ENCODE data around the gene ACP2. TPM values are rescaled to one million over a fixed set of nuclear protein-coding genes. Genes with fewer than 3 reads are reported as not detected.

The ACP2 gene
- total RNA-seq, 1 donor from 2014 or later: 33.8 TPM

- peaks cover 29% of the 10 kb centered on the region for H3K4me1 Mint-ChIP-seq (ENCODE audit: low read depth)
- intact Hi-C loops (cut with micrococcal nuclease): no loop called here
These were observed 12.7 kb upstream of the ACP2 start for GRCh38 chr11:47261291-47261800.

GRCh38 chr11:47260366-47260765 lies 11.8 kb upstream of the ACP2 start:
- no peaks in the 10 kb centered on the region for H3K27me3 Mint-ChIP-seq (ENCODE audit: insufficient read depth)
- intact Hi-C loops (cut with micrococcal nuclease): no loop called here
- H3K4me1 Mint-ChIP-seq (ENCODE audit: low read depth): peaks cover 28% of the 10 kb centered on the region
- no peak overlapping the region for H3K4me3 Mint-ChIP-seq
- DNase-seq (ENCODE audit: low spot score): no peak
- no peaks in the 10 kb centered on the region for H3K9me3 Mint-ChIP-seq
- H3K36me3 Mint-ChIP-seq (ENCODE audit: low read depth): peaks cover 1% of the 10 kb centered on the region
- H3K27ac Mint-ChIP-seq: no peak overlapping the region

More at GRCh38 chr11:47261291-47261800, 12.7 kb upstream of the ACP2 start:
- no peaks in the 10 kb centered on the region for H3K9me3 Mint-ChIP-seq
- no peak for DNase-seq (ENCODE audit: low spot score)
- H3K27me3 Mint-ChIP-seq (ENCODE audit: insufficient read depth): no peaks in the 10 kb centered on the region
- peaks cover 1% of the 10 kb centered on the region for H3K36me3 Mint-ChIP-seq (ENCODE audit: low read depth)
- no peak overlapping the region for H3K27ac Mint-ChIP-seq
- no peak overlapping the region for H3K4me3 Mint-ChIP-seq

GRCh38 chr11:47259232-47259977 lies 10.8 kb upstream of the ACP2 start:
- Mint-ChIP-seq H3K4me3 (no peak overlapping the region), H3K4me1 (ENCODE audit: low read depth) (peaks cover 20% of the 10 kb centered on the region), H3K27me3 (ENCODE audit: insufficient read depth) (no peaks in the 10 kb centered on the region), H3K36me3 (ENCODE audit: low read depth) (no peaks in the 10 kb centered on the region), H3K9me3 (no peaks in the 10 kb centered on the region), H3K27ac (no peak overlapping the region)
- intact Hi-C loops (cut with micrococcal nuclease): loop anchor here (1.0 to 2.0 kb wide), 3 partner anchors 73 to 371 kb away; partner anchors contain the start of gene PACSIN3
- no peak for DNase-seq (ENCODE audit: low spot score)

- Mint-ChIP-seq H3K4me3 (no peak overlapping the region), H3K4me1 (ENCODE audit: low read depth) (peaks cover 18% of the 10 kb centered on the region), H3K27me3 (ENCODE audit: insufficient read depth) (no peaks in the 10 kb centered on the region), H3K27ac (peak overlapping the region; percentile 35), H3K36me3 (ENCODE audit: low read depth) (no peaks in the 10 kb centered on the region), H3K9me3 (no peaks in the 10 kb centered on the region)
- intact Hi-C loops (cut with micrococcal nuclease): loop anchor here (2.0 kb wide), 2 partner anchors 72 to 370 kb away; partner anchors contain the start of gene PACSIN3
- no peak for DNase-seq (ENCODE audit: low spot score)
These were observed 9.8 kb upstream of the ACP2 start for GRCh38 chr11:47258317-47258902.

GRCh38 chr11:47257517-47258316 lies 9.1 kb upstream of the ACP2 start, which contains the start of gene NR1H3:
Gene NR1H3, plus strand, starts transcription at chr11:47257996. Its CDS starts 1,221 bp downstream, at chr11:47259217.
- intact Hi-C loops (cut with micrococcal nuclease): loop anchor here (2.0 kb wide), 2 partner anchors 71 to 369 kb away; partner anchors contain the start of gene PACSIN3

GRCh38 chr11:47257177-47257516 lies 8.5 kb upstream of the ACP2 start:
- Mint-ChIP-seq H3K36me3 (ENCODE audit: low read depth) (peaks cover 2% of the 10 kb centered on the region), H3K27me3 (ENCODE audit: insufficient read depth) (no peaks in the 10 kb centered on the region), H3K27ac (no peak overlapping the region), H3K4me3 (no peak overlapping the region), H3K4me1 (ENCODE audit: low read depth) (peaks cover 18% of the 10 kb centered on the region), H3K9me3 (no peaks in the 10 kb centered on the region)
- no peak for DNase-seq (ENCODE audit: low spot score)
- intact Hi-C loops (cut with micrococcal nuclease): no loop called here

More at GRCh38 chr11:47257517-47258316, 9.1 kb upstream of the ACP2 start, which contains the start of gene NR1H3:
- peaks cover 2% of the 10 kb centered on the region for H3K36me3 Mint-ChIP-seq (ENCODE audit: low read depth)
- H3K27ac Mint-ChIP-seq: peak within 1 kb of the TSS; percentile 35
- H3K4me1 Mint-ChIP-seq (ENCODE audit: low read depth): peaks cover 18% of the 10 kb centered on the region
- DNase-seq (ENCODE audit: low spot score): no peak
- no peaks in the 10 kb centered on the region for H3K27me3 Mint-ChIP-seq (ENCODE audit: insufficient read depth)
- no peak within 1 kb of the TSS for H3K4me3 Mint-ChIP-seq
- no peaks in the 10 kb centered on the region for H3K9me3 Mint-ChIP-seq

GRCh38 chr11:47256374-47256773 lies 7.8 kb upstream of the ACP2 start:
- DNase-seq (ENCODE audit: low spot score): no peak
- H3K27me3 Mint-ChIP-seq (ENCODE audit: insufficient read depth): no peaks in the 10 kb centered on the region
- no peak overlapping the region for H3K27ac Mint-ChIP-seq
- peaks cover 18% of the 10 kb centered on the region for H3K4me1 Mint-ChIP-seq (ENCODE audit: low read depth)
- peaks cover 2% of the 10 kb centered on the region for H3K36me3 Mint-ChIP-seq (ENCODE audit: low read depth)
- no peak overlapping the region for H3K4me3 Mint-ChIP-seq
- intact Hi-C loops (cut with micrococcal nuclease): no loop called here
- H3K9me3 Mint-ChIP-seq: no peaks in the 10 kb centered on the region

GRCh38 chr11:47254386-47254785 lies 5.8 kb upstream of the ACP2 start:
- intact Hi-C loops (cut with micrococcal nuclease): no loop called here
- Mint-ChIP-seq H3K9me3 (no peaks in the 10 kb centered on the region), H3K27me3 (ENCODE audit: insufficient read depth) (no peaks in the 10 kb centered on the region), H3K4me1 (ENCODE audit: low read depth) (peaks cover 12% of the 10 kb centered on the region), H3K27ac (peak overlapping the region; percentile 63), H3K36me3 (ENCODE audit: low read depth) (peaks cover 2% of the 10 kb centered on the region), H3K4me3 (no peak overlapping the region)
- no peak for DNase-seq (ENCODE audit: low spot score)

- intact Hi-C loops (cut with micrococcal nuclease): no loop called here
- Mint-ChIP-seq H3K36me3 (ENCODE audit: low read depth) (peaks cover 2% of the 10 kb centered on the region), H3K27ac (no peak overlapping the region), H3K4me1 (ENCODE audit: low read depth) (peaks cover 11% of the 10 kb centered on the region), H3K4me3 (no peak overlapping the region), H3K27me3 (ENCODE audit: insufficient read depth) (no peaks in the 10 kb centered on the region), H3K9me3 (no peaks in the 10 kb centered on the region)
- no peak for DNase-seq (ENCODE audit: low spot score)
These were observed 5.0 kb upstream of the ACP2 start for GRCh38 chr11:47253660-47254059.

GRCh38 chr11:47251751-47252150 lies 3.1 kb upstream of the ACP2 start:
- peaks cover 25% of the 10 kb centered on the region for H3K4me1 Mint-ChIP-seq (ENCODE audit: low read depth)
- DNase-seq (ENCODE audit: low spot score): no peak
- no peak overlapping the region for H3K4me3 Mint-ChIP-seq
- no peaks in the 10 kb centered on the region for H3K9me3 Mint-ChIP-seq
- H3K36me3 Mint-ChIP-seq (ENCODE audit: low read depth): peaks cover 5% of the 10 kb centered on the region
- no peaks in the 10 kb centered on the region for H3K27me3 Mint-ChIP-seq (ENCODE audit: insufficient read depth)
- intact Hi-C loops (cut with micrococcal nuclease): no loop called here
- H3K27ac Mint-ChIP-seq: no peak overlapping the region

GRCh38 chr11:47249378-47249715 lies 733 bp upstream of the ACP2 start:
- peak overlapping the region; percentile 98 for H3K27ac Mint-ChIP-seq
- H3K4me1 Mint-ChIP-seq (ENCODE audit: low read depth): peaks cover 27% of the 10 kb centered on the region
- intact Hi-C loops (cut with micrococcal nuclease): loop anchor here (1.0 to 2.0 kb wide), 3 partner anchors 53 to 549 kb away; partner anchors contain the start of genes ARHGAP1 and ZNF408
- no peaks in the 10 kb centered on the region for H3K9me3 Mint-ChIP-seq
- H3K27me3 Mint-ChIP-seq (ENCODE audit: insufficient read depth): no peaks in the 10 kb centered on the region
- DNase-seq (ENCODE audit: low spot score): no peak
- peak overlapping the region; percentile 100 for H3K4me3 Mint-ChIP-seq
- H3K36me3 Mint-ChIP-seq (ENCODE audit: low read depth): peaks cover 8% of the 10 kb centered on the region

GRCh38 chr11:47248304-47248663 lies 330 bp downstream of the ACP2 start:
- DNase-seq (ENCODE audit: low spot score): no peak
- Mint-ChIP-seq H3K27ac (peak overlapping the region; percentile 98), H3K27me3 (ENCODE audit: insufficient read depth) (no peaks in the 10 kb centered on the region), H3K36me3 (ENCODE audit: low read depth) (peaks cover 9% of the 10 kb centered on the region), H3K4me3 (peak overlapping the region; percentile 100), H3K4me1 (ENCODE audit: low read depth) (peaks cover 27% of the 10 kb centered on the region), H3K9me3 (no peaks in the 10 kb centered on the region)
- intact Hi-C loops (cut with micrococcal nuclease): loop anchor here (1.0 to 2.0 kb wide), 9 partner anchors 17 to 547 kb away; partner anchors contain the start of genes ARHGAP1, CSTPP1, PSMC3 and SLC39A13
